HCT116 (cell line): ENCODE measurements around the gene ADM2. TPM values are rescaled to one million over a fixed set of nuclear protein-coding genes. Genes with fewer than 3 reads are reported as not detected.

Experiments used
- ATAC-seq: fragments of 200-7000 bp; cut with Tn5 transposase; 2 replicates; pipeline ENCODE4 v1.9.1; 2020; ENCODE audit warnings: mild to moderate bottlenecking, moderate library complexity
- BruUV-seq: library from RNA; stranded (reverse); fragments of 400-500 nt; replicated peaks from 2 replicates; lab custom pipeline; 2021; lab: Mats Ljungman, UMichigan
- CTCF ChIA-PET: fragments of 300-600 bp; sonication (Branson Sonifier 250); formaldehyde crosslinking; loops from one replicate; lab custom pipeline; 2021; ENCODE audit warnings: antibody characterized with exemption; lab: Charles Lee
- POLR2A ChIA-PET: fragments of 300-600, 350-600 bp; sonication (Branson Sonifier 250); formaldehyde crosslinking; loops from one replicate; lab custom pipeline; 2021; ENCODE audit warnings: antibody characterized with exemption; lab: Charles Lee
- RAD21 ChIA-PET, 2 experiments: fragments of 300-600 bp; sonication (Branson Sonifier 250); formaldehyde crosslinking; loops; one replicate each; lab custom pipeline; 2023; ENCODE audit warnings: low total read pairs in 2 of 2; ENCODE audit not compliant: uncharacterized antibody in 2 of 2, unreplicated experiment in 2 of 2, low non-redundant PET in 1 of 2; lab: Charles Lee
- DNase-seq: peaks from one replicate; pipeline ENCODE4 v3.0.0-alpha.2; 2010; ENCODE audit warnings: low read depth, low spot score
- H2AFZ ChIP-seq: fragments of 200-600 bp; shearing (Covaris generic), sonication (generic); 2 replicates; pipeline ENCODE4 v1.6.1; 2017; ENCODE audit warnings: low read depth, mixed run types, mixed read lengths, antibody characterized with exemption, low read length; ENCODE audit not compliant: poor library complexity, severe bottlenecking
- H3K27ac ChIP-seq: 2 replicates; pipeline ENCODE4 v1.5.1; 2012; ENCODE audit warnings: low read depth, low read length
- H3K27me3 ChIP-seq: fragments of 200-600 bp; sonication (generic); 2 replicates; pipeline ENCODE4 v1.6.1; 2016; ENCODE audit warnings: mixed run types, low read length, mixed read lengths; ENCODE audit not compliant: insufficient read depth
- H3K36me3 ChIP-seq, 2 experiments: fragments of 200-500 bp in 1 of 2; fragments of 200-600 bp in 1 of 2; sonication (Bioruptor generic) in 1 of 2; sonication (generic) in 1 of 2; 2 replicates each; pipeline versions ENCODE4 v1.5.1 to v1.6.1; 2014 to 2016; ENCODE audit warnings: low read length in 2 of 2, inconsistent platforms in 1 of 2, mixed read lengths in 1 of 2, mixed run types in 1 of 2; ENCODE audit not compliant: insufficient read depth in 2 of 2, control insufficient read depth in 1 of 2
- H3K4me1 ChIP-seq, 2 experiments: fragments of 200-600 bp in 1 of 2; sonication (generic) in 1 of 2; 2 replicates each; pipeline versions ENCODE4 v1.5.1 to v1.6.1; 2012 to 2017; ENCODE audit warnings: low read length in 2 of 2, inconsistent platforms in 1 of 2, mild to moderate bottlenecking in 1 of 2, mixed read lengths in 1 of 2, mixed run types in 1 of 2, moderate library complexity in 1 of 2; ENCODE audit not compliant: insufficient read depth in 2 of 2, control insufficient read depth in 1 of 2
- H3K4me2 ChIP-seq: fragments of 200-600 bp; sonication (generic); 2 replicates; pipeline ENCODE4 v1.6.1; 2017; ENCODE audit warnings: mixed run types, low read length, mixed read lengths
- H3K4me3 ChIP-seq, 2 experiments: fragments of 200-600 bp in 1 of 2; sonication (generic) in 1 of 2; replicated peaks in 1 of 2; 2 replicates each; pipeline ENCODE4 v1.5.1; 2011 to 2016; ENCODE audit warnings: low read length in 2 of 2, control low read depth in 1 of 2, low read depth in 1 of 2, mild to moderate bottlenecking in 1 of 2, mixed read lengths in 1 of 2, mixed run types in 1 of 2
- H3K79me2 ChIP-seq: fragments of 200-600 bp; sonication (generic); 2 replicates; pipeline ENCODE4 v1.6.1; 2017; ENCODE audit warnings: mild to moderate bottlenecking, mixed run types, low read length, moderate library complexity, mixed read lengths; ENCODE audit not compliant: insufficient read depth
- H3K9ac ChIP-seq: fragments of 200-600 bp; sonication (generic); 2 replicates; pipeline ENCODE4 v1.6.1; 2016; ENCODE audit warnings: low read length, mixed read lengths
- H3K9me2 ChIP-seq: fragments of 200-600 bp; sonication (generic), shearing (Covaris generic); 2 replicates; pipeline ENCODE4 v1.6.1; 2017; ENCODE audit warnings: mixed run types, mild to moderate bottlenecking, moderate library complexity; ENCODE audit not compliant: insufficient read depth
- H3K9me3 ChIP-seq, 2 experiments: fragments of 200-500 bp in 1 of 2; fragments of 200-600 bp in 1 of 2; sonication (Bioruptor generic) in 1 of 2; sonication (generic) in 1 of 2; 2 replicates each; pipeline ENCODE4 v1.6.1; 2014 to 2017; ENCODE audit warnings: low read length in 2 of 2, mixed read lengths in 2 of 2, inconsistent platforms in 1 of 2, low read depth in 1 of 2, mild to moderate bottlenecking in 1 of 2, mixed run types in 1 of 2, moderate library complexity in 1 of 2; ENCODE audit not compliant: control insufficient read depth in 1 of 2, insufficient read depth in 1 of 2
- H4K20me1 ChIP-seq: fragments of 200-600 bp; sonication (generic), shearing (Covaris generic); 2 replicates; pipeline ENCODE4 v1.6.1; 2017; ENCODE audit warnings: mixed run types, mild to moderate bottlenecking, moderate library complexity; ENCODE audit not compliant: insufficient read depth
- CBX3 ChIP-seq: IDR thresholded peaks from 2 replicates; pipeline ENCODE4 v1.6.1; 2012; ENCODE audit warnings: low read depth
- CTCF ChIP-seq, 3 experiments: fragments of 200-600 bp in 1 of 3; sonication (generic) in 1 of 3; IDR thresholded peaks in 2 of 3; conservative IDR thresholded peaks in 1 of 3; 2 replicates each; pipeline ENCODE4 v1.5.1; 2012 to 2017; ENCODE audit warnings: low read depth in 2 of 3, low read length in 2 of 3, antibody characterized with exemption in 1 of 3, borderline replicate concordance in 1 of 3, control low read depth in 1 of 3, mild to moderate bottlenecking in 1 of 3, mixed read lengths in 1 of 3, mixed run types in 1 of 3, moderate library complexity in 1 of 3; ENCODE audit not compliant: insufficient read depth in 1 of 3
- MAX ChIP-seq: IDR thresholded peaks from 2 replicates; pipeline ENCODE4 v1.6.1; 2012
- REST ChIP-seq: IDR thresholded peaks from 2 replicates; pipeline ENCODE4 v1.6.1; 2012; ENCODE audit warnings: low read depth
- ZFX ChIP-seq: fragments of 450-650 bp; IDR thresholded peaks from 2 replicates; pipeline ENCODE4 v1.6.1; 2017
- intact Hi-C: fragments of 100-400 bp; cut with micrococcal nuclease; formaldehyde crosslinking; loops from 2 replicates; pipeline ENCODE4 v1.10.0; 2022
- total RNA-seq: library from RNA; stranded (reverse); gene quantifications from one replicate; pipeline ENCODE4 v1.2.1, GENCODE V29; 2021; ENCODE audit not compliant: unreplicated experiment

ADM2 gene
- total RNA-seq, 1 experiment from 2014 or later = 12.8 TPM

- H3K4me1 ChIP-seq = no peaks in the 10 kb centered on the region
- no peaks in the 10 kb centered on the region for H4K20me1 ChIP-seq
- ChIA-PET RAD21 (no interaction called here), CTCF (no interaction called here), POLR2A (no interaction called here)
- ATAC-seq (no peak), DNase-seq (no peak)
- intact Hi-C loops = no loop called here
- H3K9me3 ChIP-seq = no peaks in the 10 kb centered on the region
- no peak for TF ChIP-seq REST
- no peak for TF ChIP-seq MAX
- H3K4me2 ChIP-seq = no peak overlapping the region
- H3K4me3 ChIP-seq = no peak overlapping the region
- H3K27ac ChIP-seq = no peak overlapping the region
- H3K36me3 ChIP-seq = peaks cover 7 to 26% of the 10 kb centered on the region in 2 experiments; a peak in 2 of 4 replicates
- no peak overlapping the region for H2AFZ ChIP-seq
- peaks cover 57% of the 10 kb centered on the region for H3K79me2 ChIP-seq
- H3K9me2 ChIP-seq = no peaks in the 10 kb centered on the region
- BruUV-seq = no TSS peak
- H3K9ac ChIP-seq = no peak overlapping the region
- H3K27me3 ChIP-seq = no peaks in the 10 kb centered on the region
Observed at GRCh38 chr22:50516068-50516467, 34.7 kb downstream of the ADM2 start.

- ATAC-seq (no peak), DNase-seq (no peak)
- H3K27ac ChIP-seq = no peak overlapping the region
- no peak overlapping the region for H2AFZ ChIP-seq
- no peak overlapping the region for H3K9ac ChIP-seq
- CTCF ChIA-PET = no interaction called here
- no peaks in the 10 kb centered on the region for H3K27me3 ChIP-seq
- RAD21 ChIA-PET = no interaction called here
- H3K9me2 ChIP-seq = no peaks in the 10 kb centered on the region
- H4K20me1 ChIP-seq = no peaks in the 10 kb centered on the region
- intact Hi-C loops = no loop called here
- BruUV-seq = no TSS peak
- POLR2A ChIA-PET = no interaction called here
- no peaks in the 10 kb centered on the region for H3K4me1 ChIP-seq
- no peak overlapping the region for H3K4me2 ChIP-seq
- no peaks in the 10 kb centered on the region for H3K9me3 ChIP-seq
- peaks cover 56% of the 10 kb centered on the region for H3K79me2 ChIP-seq
- H3K4me3 ChIP-seq = no peak overlapping the region
- peaks cover 7 to 26% of the 10 kb centered on the region in 2 experiments; a peak in 2 of 4 replicates for H3K36me3 ChIP-seq
- TF ChIP-seq CTCF (IDR thresholded peaks at IDR 0.05 in 2 of 3, conservative IDR thresholded peaks at IDR 0.05 in 1 of 3; ENCODE audit: borderline replicate concordance in 1 of 3, insufficient read depth in 1 of 3, low read depth in 2 of 3, low read length in 2 of 3) (no peak), MAX (no peak), REST (no peak), ZFX (no peak), CBX3 (no peak)
Observed at GRCh38 chr22:50516891-50517290, 35.5 kb downstream of the ADM2 start.
